Stromal cell of bone marrow (primary cell): ENCODE data around the gene CLASP1.
"Not testable (repeated sequence)": the region's sequence is repeated elsewhere in the genome, so short reads cannot be mapped to it uniquely, and the experiment has no call there.

Experiments used
- DNase-seq: peaks from one replicate; pipeline ENCODE4 v3.0.0-alpha.2; 2012; ENCODE audit warnings: low read depth

The CLASP1 gene

DNA sequence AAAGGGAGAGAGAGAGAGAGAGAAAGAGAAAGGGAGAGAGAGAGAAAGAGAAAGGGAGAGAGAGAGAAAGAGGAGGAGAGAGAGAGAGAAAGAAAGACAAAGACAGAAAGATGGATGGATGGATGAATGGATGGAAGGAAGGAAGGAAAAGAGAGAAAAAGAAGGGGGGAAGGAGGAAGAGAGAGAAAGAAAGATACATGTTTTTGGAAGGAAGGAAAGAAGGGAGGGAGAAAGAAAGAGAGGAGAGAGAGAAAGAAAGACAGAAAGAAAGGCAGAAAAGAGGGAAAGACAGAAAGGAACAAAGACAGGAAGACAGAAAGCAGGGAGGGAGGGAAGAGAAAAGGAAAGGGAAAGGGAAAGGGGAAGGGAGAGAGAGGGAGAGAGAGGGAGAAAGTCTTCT lies 67.0 kb downstream of the CLASP1 start:
- DNase-seq: no peak

DNA sequence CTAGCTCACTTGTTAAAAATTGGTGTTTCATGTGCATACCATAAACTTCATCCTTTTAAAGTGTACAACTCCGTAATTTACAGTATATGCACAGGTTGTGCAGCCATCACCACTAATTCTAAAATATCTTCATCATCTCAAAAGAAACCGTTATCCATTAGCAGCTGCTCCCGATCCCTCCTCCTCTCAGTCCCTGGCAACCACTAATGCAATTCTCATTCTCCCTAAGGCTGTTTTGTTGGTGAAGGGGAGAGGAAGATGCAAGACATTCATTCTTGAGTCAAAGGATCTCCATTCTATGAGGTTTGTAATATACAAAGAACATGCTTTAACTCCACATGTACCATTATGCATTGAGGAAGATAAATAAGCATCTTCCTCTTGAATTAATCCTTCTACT lies 70.0 kb downstream of the CLASP1 start:
- no peak for DNase-seq

DNA sequence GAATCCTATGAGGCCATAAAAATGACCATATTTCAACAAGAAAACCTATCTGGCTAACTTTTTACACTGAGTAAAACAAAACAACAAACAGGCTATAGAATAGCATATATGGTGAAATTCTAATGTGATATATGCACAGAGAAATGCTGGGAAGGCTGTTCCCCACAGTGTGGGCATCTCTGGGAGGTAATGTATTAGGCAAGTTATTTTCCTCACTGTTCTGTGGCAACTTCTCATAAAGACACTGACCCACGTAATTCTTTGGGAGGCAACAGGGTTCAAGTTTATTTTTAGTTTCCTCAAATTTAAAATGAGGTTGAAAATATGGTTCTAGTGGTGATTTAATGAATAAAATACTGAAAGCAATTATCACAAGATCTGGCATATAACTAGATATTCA lies 71.9 kb downstream of the CLASP1 start:
- DNase-seq: no peak

DNA sequence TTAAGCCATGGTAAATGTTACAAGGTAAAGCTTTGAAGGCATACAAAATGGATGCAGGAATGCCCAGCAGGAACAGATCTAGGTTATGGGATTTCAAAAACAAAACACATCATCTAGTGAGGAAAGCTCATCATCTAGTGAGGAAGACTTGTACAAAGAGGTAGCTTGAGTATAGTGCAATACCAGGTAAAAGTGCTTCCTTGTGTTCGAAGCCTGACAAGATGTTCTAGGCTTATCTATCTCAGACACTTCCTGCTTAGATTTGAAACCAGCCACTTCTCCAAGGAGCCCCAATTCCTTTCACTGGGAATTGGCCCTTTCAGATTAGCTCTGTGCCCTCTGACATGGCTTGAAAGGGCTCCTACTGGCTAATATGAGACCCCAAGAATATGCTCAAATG lies 73.0 kb downstream of the CLASP1 start:
- no peak for DNase-seq

DNA sequence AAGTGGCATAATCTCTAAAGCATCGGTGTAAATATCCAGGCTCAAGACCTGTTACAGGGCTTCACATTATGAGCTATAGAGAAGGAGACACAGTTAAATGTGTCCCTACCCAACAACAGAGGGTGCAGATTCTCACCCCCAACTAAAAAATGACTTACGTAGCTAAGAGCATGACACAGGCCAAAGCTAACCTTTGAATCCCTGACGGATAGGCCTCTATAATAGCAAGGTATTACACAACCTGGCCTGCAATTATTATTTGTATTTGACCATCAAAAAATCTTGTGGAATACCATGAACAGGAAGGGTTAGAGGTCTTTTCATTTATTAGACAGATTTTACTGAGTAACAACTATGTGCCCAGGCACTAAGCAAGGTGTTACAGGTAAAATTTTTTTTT lies 73.5 kb downstream of the CLASP1 start:
- DNase-seq: no peak

DNA sequence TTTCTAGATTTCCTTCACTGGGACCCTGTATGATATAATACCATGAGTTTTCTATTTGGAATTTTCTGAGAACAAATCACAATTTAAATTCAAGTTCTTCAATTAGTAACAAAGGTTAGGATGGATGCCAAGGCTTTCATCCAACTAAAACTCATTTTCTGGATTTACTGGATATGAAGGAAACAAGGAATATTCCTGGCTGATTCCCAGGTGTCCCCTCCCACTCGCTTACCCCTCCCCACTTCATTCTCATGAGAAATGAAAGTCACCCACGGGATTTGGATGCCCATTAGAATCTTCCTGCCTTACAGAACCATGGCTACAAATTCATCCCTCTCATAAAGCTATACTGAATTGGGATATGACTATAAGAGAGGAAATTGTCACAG lies 78.6 kb downstream of the CLASP1 start:
- no peak for DNase-seq

DNA sequence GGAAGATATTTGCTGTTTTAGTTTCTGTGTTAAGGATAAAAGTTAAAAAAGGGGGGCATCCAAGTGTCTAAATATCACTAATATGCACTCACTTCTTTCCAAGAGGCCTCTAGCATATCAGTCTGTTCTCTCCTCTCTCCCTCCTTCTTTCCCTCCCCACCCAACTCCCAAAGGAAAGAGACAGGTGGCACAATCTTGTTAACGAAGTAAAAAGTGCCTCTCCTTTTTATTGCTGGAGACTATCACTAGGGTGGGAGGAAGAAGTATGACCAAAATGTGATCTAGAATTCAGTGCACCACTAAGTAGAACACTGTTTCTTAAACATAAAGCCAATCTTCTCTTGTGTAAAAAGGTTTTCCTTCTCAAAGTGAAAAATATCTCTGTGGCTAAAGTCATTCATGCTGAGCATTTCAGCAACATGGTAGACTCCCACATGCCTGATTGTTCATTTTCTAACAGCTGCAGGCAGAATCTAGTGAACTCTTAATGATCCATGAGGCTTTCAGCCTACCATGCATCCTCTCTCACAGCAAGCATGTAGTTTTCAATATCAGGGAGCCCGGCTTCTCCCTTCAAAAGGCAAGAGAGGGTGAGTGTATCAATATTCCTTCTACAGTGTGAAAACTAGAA lies 79.1 kb downstream of the CLASP1 start:
- DNase-seq: no peak

DNA sequence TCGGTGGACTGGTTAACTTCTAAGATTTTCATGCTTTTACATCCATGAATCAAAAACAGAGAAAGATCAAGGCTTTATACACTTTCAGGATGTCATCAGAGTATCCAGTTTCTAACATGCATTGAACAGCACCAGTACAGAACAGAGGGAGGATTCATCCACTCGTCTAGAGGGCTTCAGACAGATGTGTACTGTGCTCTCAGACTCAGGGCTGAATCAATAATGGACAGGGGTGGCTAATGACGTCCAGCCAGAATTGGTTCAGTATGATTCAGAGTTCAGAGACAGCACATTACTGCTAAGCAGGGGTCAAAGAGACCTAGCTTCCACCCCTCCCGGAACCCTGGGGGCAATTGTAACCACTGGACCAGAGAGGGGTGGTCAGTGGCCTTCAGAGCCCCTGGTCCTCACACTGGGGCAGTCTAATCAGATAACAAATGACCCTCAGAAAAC lies 81.3 kb downstream of the CLASP1 start:
- DNase-seq: no peak

DNA sequence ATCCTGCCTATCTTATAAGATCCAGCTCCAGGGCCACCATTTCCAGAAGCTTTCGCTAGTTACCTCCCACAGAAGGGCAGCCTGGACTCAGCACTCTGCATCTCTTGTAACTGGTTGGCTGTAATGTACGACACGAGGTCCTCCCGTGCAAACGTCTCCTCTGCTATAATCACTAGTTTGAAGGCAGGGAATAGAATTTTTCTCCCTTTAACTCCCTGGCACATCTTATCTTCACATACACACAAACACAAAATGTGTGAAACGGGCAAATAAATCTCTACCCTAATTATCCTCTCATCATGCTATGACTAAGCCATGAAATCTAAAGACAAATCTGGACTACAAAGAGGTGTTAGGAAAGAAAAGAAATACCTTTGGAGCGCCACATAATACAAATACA lies 81.8 kb downstream of the CLASP1 start:
- no peak for DNase-seq

DNA sequence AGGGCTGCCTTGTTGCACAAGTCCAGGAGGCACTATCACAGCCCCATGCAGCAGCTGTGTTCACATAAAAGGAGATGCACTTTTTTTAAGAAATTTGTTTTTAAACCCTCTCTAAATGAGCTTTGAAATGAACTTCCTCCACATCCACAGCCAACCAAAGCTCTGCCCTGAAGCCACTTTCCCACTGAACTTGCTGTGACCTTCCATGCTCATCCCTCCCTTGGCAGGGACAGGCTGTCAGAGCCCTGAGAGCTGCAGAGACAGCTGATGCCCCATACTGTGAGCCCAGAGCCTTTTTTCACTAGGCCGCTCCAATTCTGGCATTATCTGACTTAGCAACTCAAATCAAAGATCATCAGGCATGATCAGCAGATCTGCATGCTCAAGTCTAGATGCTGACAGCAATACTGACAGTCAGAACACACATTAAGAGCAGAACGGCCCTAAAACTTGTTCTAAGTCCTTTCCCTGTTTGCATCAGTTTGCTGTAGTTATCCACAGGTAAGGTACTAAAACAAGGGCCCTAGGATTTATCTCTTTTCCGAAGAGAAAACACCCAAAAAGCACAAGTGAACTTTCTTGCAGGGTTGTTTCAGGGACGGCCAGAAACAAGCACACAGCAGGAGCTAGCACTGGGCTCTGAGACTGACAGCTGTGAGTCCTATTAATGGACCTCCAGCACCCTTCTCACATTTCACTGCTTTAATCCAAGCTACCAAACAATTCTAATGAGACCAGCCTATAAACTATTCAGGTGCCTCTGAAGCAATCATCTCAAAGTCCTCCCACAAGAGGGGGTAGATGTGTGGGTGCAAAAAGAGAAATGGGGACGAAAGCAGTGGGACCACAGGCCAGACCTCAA lies 83.6 kb downstream of the CLASP1 start:
- no peak for DNase-seq

DNA sequence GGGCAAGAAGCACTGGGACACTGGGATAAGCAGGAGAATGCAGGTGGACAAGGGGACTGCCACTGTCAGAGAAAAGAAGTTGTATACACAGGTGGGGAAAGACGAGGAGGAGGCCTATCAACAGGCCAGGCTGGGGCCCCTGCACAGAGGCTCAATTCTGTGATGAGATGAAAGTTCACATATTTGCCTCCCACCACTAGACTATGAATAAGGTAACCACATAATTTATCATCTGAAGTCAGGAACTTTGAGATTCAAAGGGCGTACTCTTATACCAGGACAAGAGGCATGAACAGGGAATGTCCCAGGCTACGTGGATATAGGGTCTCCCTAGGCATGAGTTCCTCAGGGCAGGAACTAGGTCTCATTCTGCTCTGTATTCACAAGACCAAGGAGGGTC lies 84.4 kb downstream of the CLASP1 start:
- DNase-seq: no peak

DNA sequence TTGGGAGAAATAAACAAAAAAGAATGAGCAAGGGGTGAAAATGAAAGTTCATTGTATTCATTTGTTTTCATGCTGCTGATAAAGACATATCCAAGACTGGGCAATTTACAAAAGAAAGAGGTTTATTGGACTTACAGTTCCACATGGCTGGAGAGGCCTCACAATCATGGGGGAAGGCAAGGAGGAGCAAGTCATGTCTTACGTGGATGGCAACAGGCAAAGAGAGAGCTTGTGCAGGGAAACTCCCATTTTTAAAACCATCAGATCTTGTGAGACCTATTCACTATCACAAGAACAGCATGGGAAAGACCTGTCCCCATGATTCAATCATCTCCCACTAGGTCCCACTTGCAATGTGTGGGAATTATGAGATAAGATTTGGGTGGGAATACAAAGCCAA lies 85.5 kb downstream of the CLASP1 start:
- not testable (repeated sequence) for DNase-seq

DNA sequence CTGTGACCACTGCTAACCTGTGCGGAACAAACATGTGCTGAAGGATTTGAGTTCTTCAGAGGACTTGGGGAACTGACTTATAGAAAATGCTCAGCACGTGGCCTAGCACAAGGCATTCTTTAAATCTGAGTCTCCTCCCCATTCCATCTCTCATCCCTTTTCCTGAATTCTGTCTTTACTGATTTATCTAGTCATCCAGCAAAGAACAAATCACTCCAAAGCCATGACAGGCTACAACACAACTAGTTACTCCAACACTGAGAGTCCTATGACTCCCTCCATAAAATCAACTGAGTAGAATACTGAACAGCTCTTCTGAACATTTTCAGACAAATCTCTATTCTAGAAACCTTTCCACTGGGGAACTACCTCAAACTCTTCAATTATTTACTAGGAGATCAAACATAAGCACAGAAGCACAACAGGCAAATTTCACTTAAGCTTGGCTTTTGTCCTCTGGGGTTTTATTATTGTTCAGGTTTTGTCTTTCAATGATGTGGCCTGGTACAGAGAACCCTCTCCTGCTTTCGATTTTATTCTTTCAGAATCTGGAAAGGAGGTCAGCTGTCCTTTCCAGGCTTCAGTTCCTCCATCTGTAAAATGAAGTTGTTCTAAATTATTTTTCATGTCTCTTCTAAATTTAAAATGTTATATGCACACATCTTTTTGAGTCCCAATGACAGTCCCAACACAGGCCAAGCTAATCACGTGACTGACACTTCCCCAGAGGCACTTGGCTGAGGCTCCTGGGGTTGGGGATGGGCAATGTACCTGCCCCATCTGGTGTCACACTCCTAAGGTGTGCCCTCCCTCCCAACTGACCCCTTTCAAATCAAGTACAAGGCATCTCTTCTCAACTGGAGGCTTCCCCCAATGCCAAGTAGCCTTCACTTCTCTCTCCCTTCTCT lies 86.7 kb downstream of the CLASP1 start:
- no peak for DNase-seq

DNA sequence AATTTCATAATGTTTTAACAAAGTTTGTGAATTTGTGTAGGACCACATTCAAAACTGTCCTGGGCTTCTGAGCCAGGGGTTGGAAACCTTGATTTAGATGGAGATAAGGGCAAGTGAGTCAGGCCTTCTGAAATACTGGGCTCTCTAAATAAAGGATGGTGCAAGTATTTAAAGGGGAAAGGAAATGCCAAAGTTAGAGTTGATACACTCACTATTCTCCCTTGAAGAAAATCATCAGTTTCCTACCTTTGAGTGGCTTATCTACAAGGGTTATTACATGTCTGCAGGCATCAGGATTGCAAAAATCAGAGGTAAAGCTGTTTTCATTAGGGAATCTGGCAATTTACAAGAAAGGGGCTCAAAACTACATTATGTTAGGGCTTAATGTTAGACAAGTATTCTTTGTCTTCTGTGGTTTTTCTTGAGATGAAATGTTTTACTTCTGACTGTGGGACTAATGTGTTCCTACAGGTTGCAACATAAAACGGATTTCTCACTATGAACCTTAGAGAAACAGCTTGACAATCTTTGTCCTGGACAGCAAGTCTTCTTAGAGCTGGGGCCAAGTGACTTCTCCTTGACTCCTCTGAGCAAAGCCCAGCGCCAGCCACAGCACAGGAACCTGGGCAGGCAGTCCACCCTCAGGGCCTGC lies 87.5 kb downstream of the CLASP1 start:
- no peak for DNase-seq

DNA sequence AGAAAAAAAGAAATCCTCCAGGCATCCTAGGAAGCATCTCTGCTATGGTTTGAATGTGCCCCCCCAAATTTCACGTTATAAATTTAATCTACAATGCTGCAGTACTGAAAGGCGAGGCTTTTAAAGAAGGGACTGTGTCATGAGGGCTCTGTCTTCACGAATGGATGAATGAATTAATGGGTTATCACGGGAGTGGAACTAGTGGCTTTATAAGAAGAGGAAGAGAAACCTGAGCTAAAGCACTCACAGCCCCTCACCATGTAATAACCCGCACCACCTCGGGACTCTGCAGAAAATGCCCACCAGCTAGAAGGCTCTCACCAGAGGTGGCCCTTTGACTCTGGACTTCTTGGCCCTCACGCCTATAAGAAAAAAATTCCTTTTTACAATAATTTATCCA lies 90.9 kb downstream of the CLASP1 start:
- DNase-seq: no peak

DNA sequence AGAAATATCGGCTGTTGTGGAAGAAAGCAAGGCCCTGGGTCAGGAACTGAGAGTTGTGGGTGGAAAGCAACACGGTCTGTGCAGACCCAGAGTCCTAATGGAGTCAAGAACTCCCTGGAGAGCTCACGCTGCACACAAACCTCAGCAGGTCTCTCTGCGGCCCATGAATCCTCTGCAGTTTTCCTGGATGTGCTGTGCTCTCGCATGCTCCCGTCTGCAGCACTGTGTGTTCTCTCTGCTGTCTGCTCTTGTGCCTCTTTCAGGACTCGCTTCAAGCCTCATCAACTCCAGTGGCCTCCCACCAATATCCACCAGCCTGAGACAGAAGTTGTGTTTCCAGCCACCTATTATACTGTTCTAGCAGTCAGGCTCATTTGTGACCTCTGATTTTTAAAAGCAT lies 94.3 kb downstream of the CLASP1 start:
- no peak for DNase-seq

DNA sequence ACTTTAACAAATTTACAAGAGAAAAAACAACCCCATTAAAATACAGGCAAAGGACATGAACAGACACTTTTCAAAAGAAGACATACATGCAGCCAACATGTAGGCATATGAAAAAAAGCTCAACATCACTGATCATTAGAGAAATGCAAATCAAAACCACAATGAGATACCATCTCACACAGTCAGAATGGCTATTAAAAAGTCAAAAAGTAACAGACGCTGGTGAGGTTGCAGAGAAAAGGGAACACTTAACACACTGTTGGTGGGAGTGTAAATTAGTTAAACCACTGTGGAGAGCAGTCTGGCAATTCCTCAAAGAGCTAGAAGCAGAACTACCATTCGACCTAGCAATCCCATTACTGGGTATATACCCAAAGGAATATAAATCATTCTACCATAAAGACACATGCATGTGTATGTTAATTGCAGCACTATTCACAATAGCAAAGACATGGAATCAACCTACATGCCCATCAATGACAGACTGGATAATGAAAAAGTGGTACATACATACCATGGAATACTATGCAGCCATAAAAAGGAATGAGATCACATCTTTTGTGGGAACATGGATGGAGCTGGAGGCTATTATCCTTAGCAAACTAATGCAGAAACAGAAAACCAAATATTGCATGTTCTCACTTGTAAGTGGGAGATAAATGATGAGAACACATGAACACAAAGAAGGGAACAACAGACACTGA lies 96.6 kb downstream of the CLASP1 start:
- DNase-seq: not testable (repeated sequence)

DNA sequence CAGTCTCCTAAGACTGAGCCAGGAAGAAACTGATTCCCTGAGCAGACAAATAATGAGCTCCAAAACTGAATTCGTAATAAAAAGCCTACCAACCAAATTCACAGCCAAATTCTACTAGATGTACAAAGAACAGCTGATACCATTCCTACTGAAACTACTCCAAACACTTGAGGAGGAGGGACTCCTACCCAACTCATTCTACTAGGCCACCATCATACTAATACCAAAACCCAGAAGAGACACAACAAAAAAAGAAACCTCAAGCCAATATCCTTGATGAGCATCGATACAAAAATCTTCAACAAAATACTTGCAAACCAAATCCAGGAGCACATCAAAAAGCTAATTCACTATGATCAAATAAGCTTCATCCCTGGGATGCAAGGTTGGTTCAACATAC lies 98.6 kb downstream of the CLASP1 start:
- DNase-seq: no peak

DNA sequence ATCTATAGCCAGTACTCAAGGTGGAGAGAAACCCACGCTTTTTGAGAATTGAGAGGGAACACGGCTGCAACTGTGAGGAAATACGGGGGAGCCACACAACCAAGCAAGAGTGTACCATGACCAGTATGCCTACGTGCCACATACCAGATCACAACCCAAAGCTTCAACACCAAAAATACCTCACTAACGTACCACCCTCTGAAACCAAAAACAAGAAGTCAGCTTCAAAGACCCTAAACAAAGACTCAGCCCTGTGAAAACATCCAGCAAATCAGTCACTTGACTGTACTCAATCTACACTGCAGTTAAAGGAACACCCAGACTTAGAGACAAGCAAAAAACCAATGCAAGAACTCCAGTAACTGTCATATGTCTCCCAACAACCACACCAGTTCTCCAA lies 101.6 kb downstream of the CLASP1 start:
- no peak for DNase-seq

DNA sequence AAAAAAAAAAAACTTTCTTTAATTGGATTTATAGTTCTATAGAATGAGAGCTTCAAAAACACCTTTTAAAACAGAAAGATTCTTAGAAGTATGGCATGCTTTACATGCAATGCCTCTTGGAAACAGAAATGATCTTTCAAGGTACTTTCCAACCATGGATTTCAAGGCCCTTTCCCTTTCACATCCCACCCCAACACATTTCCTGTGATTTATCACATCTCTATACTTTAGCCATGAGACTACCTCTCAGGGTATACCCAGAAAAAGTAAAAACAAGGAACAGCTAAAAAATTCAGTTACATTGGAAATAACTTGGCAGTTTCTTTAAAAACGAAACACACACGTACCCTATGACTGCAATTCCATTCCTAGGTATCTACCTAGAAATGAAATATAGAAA lies 103.3 kb downstream of the CLASP1 start:
- no peak for DNase-seq

DNA sequence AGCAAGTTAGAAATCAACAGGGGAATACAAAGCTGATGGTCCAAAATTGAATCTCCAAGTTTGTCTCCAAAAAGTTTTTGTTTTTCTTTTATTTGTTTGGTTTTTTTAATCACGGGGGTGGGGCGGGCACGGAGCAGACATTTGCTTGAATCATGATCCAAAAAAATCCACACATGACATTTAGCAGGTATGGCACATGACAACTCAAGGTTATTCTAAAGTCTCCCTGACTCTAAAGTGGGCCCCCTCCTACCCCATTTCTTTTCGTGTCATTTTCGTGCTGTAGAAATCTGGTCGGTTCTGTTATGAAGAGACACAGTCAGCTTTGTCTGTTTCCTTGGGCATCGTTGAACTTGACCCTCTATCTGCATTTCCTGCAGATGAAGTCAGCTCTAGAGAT lies 104.0 kb downstream of the CLASP1 start:
- no peak for DNase-seq

DNA sequence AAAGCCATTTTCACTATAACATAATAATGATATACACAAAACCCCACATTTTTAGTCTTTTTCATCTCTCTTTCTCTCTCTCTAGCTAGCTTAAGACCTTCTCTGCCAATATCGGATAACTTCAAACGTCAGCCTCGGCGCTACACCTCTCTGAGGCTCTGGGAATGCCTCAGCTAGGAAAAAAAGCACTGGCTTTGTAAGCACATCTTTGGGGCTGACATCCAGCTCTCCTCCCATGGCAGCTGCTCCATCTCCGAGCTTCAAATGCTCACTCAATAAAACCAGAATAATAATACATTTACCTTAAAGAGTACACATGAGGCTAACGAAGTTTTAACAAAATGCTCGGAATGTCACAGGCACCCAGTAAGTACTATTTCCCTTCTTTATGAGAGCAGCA lies 107.8 kb downstream of the CLASP1 start:
- no peak for DNase-seq
